ENCODE measurements around the gene PLXNA2. TPM values are rescaled to one million over a fixed set of nuclear protein-coding genes. Genes with fewer than 3 reads are reported as not detected.

Gene PLXNA2
- total RNA-seq, 2 donors from 2014 or later: 23.4 to 40.6 TPM

- intact Hi-C loops (cut with DNase I): no loop called here
- no peak for DNase-seq (ENCODE audit: low spot score)
Observed at GRCh38 chr1:208118841-208119606, 125.2 kb downstream of the PLXNA2 start.

GRCh38 chr1:208118306-208118705 lies 125.9 kb downstream of the PLXNA2 start:
- DNase-seq (ENCODE audit: low spot score): no peak
- intact Hi-C loops (cut with DNase I): no loop called here

GRCh38 chr1:208117826-208118225 lies 126.4 kb downstream of the PLXNA2 start:
- intact Hi-C loops (cut with DNase I): no loop called here

GRCh38 chr1:208117409-208117808 lies 126.8 kb downstream of the PLXNA2 start:
- intact Hi-C loops (cut with DNase I): no loop called here

More at GRCh38 chr1:208117826-208118225, 126.4 kb downstream of the PLXNA2 start:
- no peak for DNase-seq (ENCODE audit: low spot score)

GRCh38 chr1:208115924-208116640 lies 128.1 kb downstream of the PLXNA2 start:
- intact Hi-C loops (cut with DNase I): no loop called here
- DNase-seq (ENCODE audit: low spot score): no peak

More at GRCh38 chr1:208117409-208117808, 126.8 kb downstream of the PLXNA2 start:
- DNase-seq (ENCODE audit: low spot score): no peak

GRCh38 chr1:208113011-208113410 lies 131.2 kb downstream of the PLXNA2 start:
- no peak for DNase-seq (ENCODE audit: low spot score)
- intact Hi-C loops (cut with DNase I): loop anchor here in 1 of 2 donors (5.0 kb wide), 1 partner anchor 1596 kb away; no protein-coding TSS in a partner anchor

GRCh38 chr1:208112401-208112800 lies 131.8 kb downstream of the PLXNA2 start:
- intact Hi-C loops (cut with DNase I): loop anchor here in 1 of 2 donors (5.0 kb wide), 1 partner anchor 1595 kb away; no protein-coding TSS in a partner anchor
- no peak for DNase-seq (ENCODE audit: low spot score)

- no peak for DNase-seq (ENCODE audit: low spot score)
- intact Hi-C loops (cut with DNase I): loop anchor here in 1 of 2 donors (5.0 kb wide), 1 partner anchor 1594 kb away; no protein-coding TSS in a partner anchor
Observed at GRCh38 chr1:208111646-208112190, 132.5 kb downstream of the PLXNA2 start.

GRCh38 chr1:208110296-208110695 lies 133.9 kb downstream of the PLXNA2 start:
- DNase-seq (ENCODE audit: low spot score): no peak

GRCh38 chr1:208108646-208109330 lies 135.4 kb downstream of the PLXNA2 start:
- intact Hi-C loops (cut with DNase I): no loop called here
- peak; percentile 14 for DNase-seq (ENCODE audit: low spot score)

More at GRCh38 chr1:208110296-208110695, 133.9 kb downstream of the PLXNA2 start:
- intact Hi-C loops (cut with DNase I): loop anchor here in 1 of 2 donors (5.0 kb wide), 1 partner anchor 1593 kb away; no protein-coding TSS in a partner anchor

GRCh38 chr1:208108213-208108608 lies 136.0 kb downstream of the PLXNA2 start:
- no peak for DNase-seq (ENCODE audit: low spot score)
- intact Hi-C loops (cut with DNase I): no loop called here

GRCh38 chr1:208107425-208108212 lies 136.6 kb downstream of the PLXNA2 start:
- intact Hi-C loops (cut with DNase I): no loop called here
- peak; percentile 90 for DNase-seq (ENCODE audit: low spot score)

- intact Hi-C loops (cut with DNase I): no loop called here
- peak; percentile 1 for DNase-seq (ENCODE audit: low spot score)
Observed at GRCh38 chr1:208106218-208106617, 138.0 kb downstream of the PLXNA2 start.

GRCh38 chr1:208105756-208106155 lies 138.4 kb downstream of the PLXNA2 start:
- intact Hi-C loops (cut with DNase I): no loop called here
- peak; percentile 29 for DNase-seq (ENCODE audit: low spot score)

- no peak for DNase-seq (ENCODE audit: low spot score)
- intact Hi-C loops (cut with DNase I): no loop called here
Observed at GRCh38 chr1:208103597-208104513, 140.3 kb downstream of the PLXNA2 start.

- intact Hi-C loops (cut with DNase I): no loop called here
- peak; percentile 29 for DNase-seq (ENCODE audit: low spot score)
Observed at GRCh38 chr1:208101661-208102431, 142.3 kb downstream of the PLXNA2 start.

- DNase-seq (ENCODE audit: low spot score): no peak
- intact Hi-C loops (cut with DNase I): loop anchor here in 1 of 2 donors (1.0 kb wide), 1 partner anchor 93 kb away; no protein-coding TSS in a partner anchor
Observed at GRCh38 chr1:208100906-208101305, 143.3 kb downstream of the PLXNA2 start.

Measured in posterior vena cava (tissue), 2 donors.